Activated T-helper 17 cell treated with anti-CD3 and anti-CD28 coated beads, Interleukin-2, amount 50 U/mL, for 72 hours (primary cell): Measurements from ENCODE around the gene SH3BP5. TPM values are rescaled to one million over a fixed set of nuclear protein-coding genes. Genes with fewer than 3 reads are reported as not detected.
A peak's percentile ranks its signal among the peaks of the same experiment; 100 is the strongest.

Experiments used
- ATAC-seq: fragments of 150-1000 bp; cut with Tn5 transposase; replicated peaks from 2 replicates; pipeline ENCODE4 v1.10.0; 2021; ENCODE audit warnings: mild to moderate bottlenecking, moderate library complexity
- H3K27ac Mint-ChIP-seq: one replicate; pipeline ENCODE4 v1.8.0; 2022; ENCODE audit warnings: mixed read lengths
- H3K27me3 Mint-ChIP-seq: one replicate; pipeline ENCODE4 v1.8.0; 2022; ENCODE audit warnings: mixed read lengths
- H3K36me3 Mint-ChIP-seq: one replicate; pipeline ENCODE4 v1.8.0; 2022; ENCODE audit warnings: low read depth, mild to moderate bottlenecking, mixed read lengths
- H3K4me1 Mint-ChIP-seq: one replicate; pipeline ENCODE4 v1.8.0; 2022; ENCODE audit warnings: mixed read lengths
- H3K4me3 Mint-ChIP-seq: one replicate; pipeline ENCODE4 v1.8.0; 2022; ENCODE audit warnings: mild to moderate bottlenecking, mixed read lengths
- H3K9me3 Mint-ChIP-seq: one replicate; pipeline ENCODE4 v1.8.0; 2022; ENCODE audit warnings: mixed read lengths
- total RNA-seq, 2 donors: library from RNA; stranded (reverse); gene quantifications; one replicate each; pipeline ENCODE4 v1.2.3, GENCODE V29; 2022

SH3BP5 gene
- total RNA-seq, 2 donors from 2014 or later, result 20.2 to 24.6 TPM

GRCh38 chr3:15305359-15305844 is 27.0 kb downstream of the SH3BP5 start:
- H3K27ac Mint-ChIP-seq, result no peak overlapping the region

GRCh38 chr3:15303728-15304127 is 28.7 kb downstream of the SH3BP5 start:
- Mint-ChIP-seq H3K4me3 (no peak overlapping the region), H3K27ac (peak overlapping the region; percentile 20), H3K4me1 (peaks cover 39% of the 10 kb centered on the region), H3K9me3 (no peaks in the 10 kb centered on the region), H3K27me3 (no peaks in the 10 kb centered on the region), H3K36me3 (peaks cover 49% of the 10 kb centered on the region)
- ATAC-seq, result no peak

More at GRCh38 chr3:15305359-15305844, 27.0 kb downstream of the SH3BP5 start:
- H3K27me3 Mint-ChIP-seq, result no peaks in the 10 kb centered on the region
- H3K4me3 Mint-ChIP-seq, result no peak overlapping the region
- peaks cover 50% of the 10 kb centered on the region for H3K36me3 Mint-ChIP-seq
- H3K4me1 Mint-ChIP-seq, result peaks cover 50% of the 10 kb centered on the region
- H3K9me3 Mint-ChIP-seq, result no peaks in the 10 kb centered on the region
- no peak for ATAC-seq

- Mint-ChIP-seq H3K9me3 (no peaks in the 10 kb centered on the region), H3K36me3 (peaks cover 53% of the 10 kb centered on the region), H3K27ac (peak overlapping the region; percentile 20), H3K27me3 (no peaks in the 10 kb centered on the region), H3K4me1 (peaks cover 39% of the 10 kb centered on the region), H3K4me3 (no peak overlapping the region)
- no peak for ATAC-seq
Measured at GRCh38 chr3:15303216-15303615, 29.2 kb downstream of the SH3BP5 start.

GRCh38 chr3:15301761-15302160 is 30.6 kb downstream of the SH3BP5 start:
- ATAC-seq, result no peak
- Mint-ChIP-seq H3K27me3 (no peaks in the 10 kb centered on the region), H3K4me1 (peaks cover 45% of the 10 kb centered on the region), H3K4me3 (no peak overlapping the region), H3K9me3 (no peaks in the 10 kb centered on the region), H3K27ac (no peak overlapping the region), H3K36me3 (peaks cover 62% of the 10 kb centered on the region)

- Mint-ChIP-seq H3K9me3 (no peaks in the 10 kb centered on the region), H3K4me1 (peaks cover 45% of the 10 kb centered on the region), H3K4me3 (peak overlapping the region; percentile 43), H3K27ac (peak overlapping the region; percentile 74), H3K36me3 (peaks cover 62% of the 10 kb centered on the region), H3K27me3 (no peaks in the 10 kb centered on the region)
- peak; percentile 63 for ATAC-seq
Measured at GRCh38 chr3:15300323-15301078, 31.9 kb downstream of the SH3BP5 start.

GRCh38 chr3:15299036-15299435 is 33.4 kb downstream of the SH3BP5 start:
- peak; percentile 30 for ATAC-seq
- Mint-ChIP-seq H3K27me3 (no peaks in the 10 kb centered on the region), H3K4me3 (peak overlapping the region; percentile 26), H3K4me1 (peaks cover 53% of the 10 kb centered on the region), H3K36me3 (peaks cover 55% of the 10 kb centered on the region), H3K27ac (peak overlapping the region; percentile 70), H3K9me3 (no peaks in the 10 kb centered on the region)

GRCh38 chr3:15298504-15298903 is 33.9 kb downstream of the SH3BP5 start:
- ATAC-seq, result peak; percentile 84
- Mint-ChIP-seq H3K27ac (peak overlapping the region; percentile 70), H3K4me1 (peaks cover 50% of the 10 kb centered on the region), H3K4me3 (peak overlapping the region; percentile 26), H3K9me3 (no peaks in the 10 kb centered on the region), H3K36me3 (peaks cover 50% of the 10 kb centered on the region), H3K27me3 (no peaks in the 10 kb centered on the region)

GRCh38 chr3:15297608-15298350 is 34.6 kb downstream of the SH3BP5 start:
- Mint-ChIP-seq H3K27ac (peak overlapping the region; percentile 70), H3K36me3 (peaks cover 42% of the 10 kb centered on the region), H3K9me3 (no peaks in the 10 kb centered on the region), H3K4me3 (peak overlapping the region; percentile 26), H3K27me3 (no peaks in the 10 kb centered on the region), H3K4me1 (peaks cover 44% of the 10 kb centered on the region)
- no peak for ATAC-seq

GRCh38 chr3:15295506-15295905 is 36.9 kb downstream of the SH3BP5 start:
- Mint-ChIP-seq H3K27me3 (no peaks in the 10 kb centered on the region), H3K9me3 (no peaks in the 10 kb centered on the region), H3K27ac (no peak overlapping the region), H3K4me1 (peaks cover 41% of the 10 kb centered on the region), H3K36me3 (peaks cover 32% of the 10 kb centered on the region), H3K4me3 (no peak overlapping the region)
- no peak for ATAC-seq

GRCh38 chr3:15294929-15295328 is 37.5 kb downstream of the SH3BP5 start:
- peaks cover 38% of the 10 kb centered on the region for H3K4me1 Mint-ChIP-seq
- no peaks in the 10 kb centered on the region for H3K9me3 Mint-ChIP-seq
- no peak overlapping the region for H3K27ac Mint-ChIP-seq
- ATAC-seq, result no peak
- peaks cover 26% of the 10 kb centered on the region for H3K36me3 Mint-ChIP-seq
- no peak overlapping the region for H3K4me3 Mint-ChIP-seq
- no peaks in the 10 kb centered on the region for H3K27me3 Mint-ChIP-seq

- H3K27me3 Mint-ChIP-seq, result no peaks in the 10 kb centered on the region
- peak overlapping the region; percentile 86 for H3K27ac Mint-ChIP-seq
- peaks cover 50% of the 10 kb centered on the region for H3K4me1 Mint-ChIP-seq
- ATAC-seq, result no peak
- H3K9me3 Mint-ChIP-seq, result no peaks in the 10 kb centered on the region
- peak overlapping the region; percentile 68 for H3K4me3 Mint-ChIP-seq
- peaks cover 18% of the 10 kb centered on the region for H3K36me3 Mint-ChIP-seq
Measured at GRCh38 chr3:15292765-15293522, 39.4 kb downstream of the SH3BP5 start.

- peaks cover 50% of the 10 kb centered on the region for H3K4me1 Mint-ChIP-seq
- H3K27ac Mint-ChIP-seq, result peak overlapping the region; percentile 86
- H3K4me3 Mint-ChIP-seq, result peak overlapping the region; percentile 68
- peaks cover 11% of the 10 kb centered on the region for H3K36me3 Mint-ChIP-seq
- H3K27me3 Mint-ChIP-seq, result no peaks in the 10 kb centered on the region
- peak; percentile 86 for ATAC-seq
- no peaks in the 10 kb centered on the region for H3K9me3 Mint-ChIP-seq
Measured at GRCh38 chr3:15291589-15292541, 40.5 kb downstream of the SH3BP5 start.

- H3K9me3 Mint-ChIP-seq, result no peaks in the 10 kb centered on the region
- H3K4me1 Mint-ChIP-seq, result peaks cover 52% of the 10 kb centered on the region
- H3K36me3 Mint-ChIP-seq, result peaks cover 18% of the 10 kb centered on the region
- peak overlapping the region; percentile 68 for H3K4me3 Mint-ChIP-seq
- H3K27me3 Mint-ChIP-seq, result no peaks in the 10 kb centered on the region
- peak overlapping the region; percentile 85 for H3K27ac Mint-ChIP-seq
- ATAC-seq, result no peak
Measured at GRCh38 chr3:15290736-15291135, 41.6 kb downstream of the SH3BP5 start.
